WTC11 (cell line): ENCODE results near the gene COG3. TPM values are rescaled to one million over a fixed set of nuclear protein-coding genes. Genes with fewer than 3 reads are reported as not detected.

Experiments
- ATAC-seq: fragments of 200-7000 bp; cut with Tn5 transposase; 2 replicates; pipeline ENCODE4 v1.10.0; 2021; ENCODE audit warnings: mild to moderate bottlenecking, moderate library complexity
- CTCF ChIA-PET: fragments of 300-600 bp; sonication (Branson Sonifier 250); formaldehyde crosslinking; loops from one replicate; lab custom pipeline; 2021; ENCODE audit warnings: antibody characterized with exemption; lab: Charles Lee
- POLR2A ChIA-PET: fragments of 350-600 bp; sonication (Branson Sonifier 250); formaldehyde crosslinking; loops from one replicate; lab custom pipeline; 2021; ENCODE audit warnings: antibody characterized with exemption; lab: Charles Lee
- DNase-seq: peaks from one replicate; pipeline ENCODE4 v3.0.0; 2021; ENCODE audit warnings: low spot score
- H3K27ac Mint-ChIP-seq: 2 replicates; pipeline ENCODE4 v1.8.0; 2021; ENCODE audit warnings: mixed read lengths
- H3K27me3 Mint-ChIP-seq: 2 replicates; pipeline ENCODE4 v1.8.0; 2021; ENCODE audit warnings: low read depth, mild to moderate bottlenecking, moderate library complexity, mixed read lengths
- H3K36me3 Mint-ChIP-seq: 2 replicates; pipeline ENCODE4 v1.8.0; 2021; ENCODE audit warnings: mixed read lengths
- H3K4me1 Mint-ChIP-seq: 2 replicates; pipeline ENCODE4 v1.8.0; 2022; ENCODE audit warnings: mixed read lengths
- H3K4me3 Mint-ChIP-seq: 2 replicates; pipeline ENCODE4 v1.8.0; 2021; ENCODE audit warnings: mild to moderate bottlenecking, moderate library complexity, mixed read lengths
- H3K9me3 Mint-ChIP-seq: 2 replicates; pipeline ENCODE4 v1.8.0; 2021; ENCODE audit warnings: mixed read lengths
- AFF4 ChIP-seq: sonication (generic); formaldehyde crosslinking; IDR thresholded peaks from 2 replicates; pipeline ENCODE4 v1.8.1; 2023; ENCODE audit warnings: mild to moderate bottlenecking, missing genetic modification reagents, borderline replicate concordance
- ATF2 ChIP-seq: sonication (generic); formaldehyde crosslinking; IDR thresholded peaks from 2 replicates; pipeline ENCODE4 v1.8.1; 2022; ENCODE audit warnings: low read depth, missing genetic modification reagents, borderline replicate concordance
- ATF3 ChIP-seq: sonication (generic); formaldehyde crosslinking; conservative IDR thresholded peaks from 2 replicates; pipeline ENCODE4 v1.8.1; 2022; ENCODE audit warnings: mild to moderate bottlenecking, missing genetic modification reagents
- ATF6 ChIP-seq: sonication (generic); formaldehyde crosslinking; IDR thresholded peaks from 2 replicates; pipeline ENCODE4 v1.8.1; 2023; ENCODE audit warnings: mild to moderate bottlenecking, missing genetic modification reagents
- CBFB ChIP-seq: sonication (generic); formaldehyde crosslinking; IDR thresholded peaks from 2 replicates; pipeline ENCODE4 v1.8.1; 2022; ENCODE audit warnings: mild to moderate bottlenecking, low read depth, missing genetic modification reagents
- CREM ChIP-seq: sonication (generic); formaldehyde crosslinking; IDR thresholded peaks from 2 replicates; pipeline ENCODE4 v1.8.1; 2022; ENCODE audit warnings: mild to moderate bottlenecking, missing genetic modification reagents, moderate library complexity
- E2F4 ChIP-seq: sonication (generic); formaldehyde crosslinking; IDR thresholded peaks from 2 replicates; pipeline ENCODE4 v1.8.1; 2022; ENCODE audit warnings: low read depth, mild to moderate bottlenecking, moderate library complexity, missing genetic modification reagents, borderline replicate concordance
- ERG ChIP-seq: fragments of 250-450 bp; sonication (Bioruptor Pico); IDR thresholded peaks from 2 replicates; pipeline ENCODE4 v1.8.0; 2021; ENCODE audit warnings: mild to moderate bottlenecking
- IRF2 ChIP-seq: sonication (generic); formaldehyde crosslinking; IDR thresholded peaks from 2 replicates; pipeline ENCODE4 v1.8.0; 2022; ENCODE audit warnings: low read depth, missing genetic modification reagents, borderline replicate concordance
- JUN ChIP-seq: sonication (generic); formaldehyde crosslinking; IDR thresholded peaks from 2 replicates; pipeline ENCODE4 v1.8.0; 2023; ENCODE audit warnings: mild to moderate bottlenecking, missing genetic modification reagents
- MAX ChIP-seq: sonication (generic); formaldehyde crosslinking; IDR thresholded peaks from 2 replicates; pipeline ENCODE4 v1.8.0; 2022; ENCODE audit warnings: mild to moderate bottlenecking, missing genetic modification reagents
- NFYB ChIP-seq: sonication (generic); formaldehyde crosslinking; conservative IDR thresholded peaks from 2 replicates; pipeline ENCODE4 v1.8.0; 2022; ENCODE audit warnings: low read depth, missing genetic modification reagents
- TCF7 ChIP-seq: sonication (generic); formaldehyde crosslinking; IDR thresholded peaks from 2 replicates; pipeline ENCODE4 v1.8.0; 2022; ENCODE audit warnings: mild to moderate bottlenecking, low read depth, missing genetic modification reagents, moderate library complexity
- ZNF121 ChIP-seq: sonication (generic); formaldehyde crosslinking; IDR thresholded peaks from 2 replicates; pipeline ENCODE4 v1.8.0; 2023; ENCODE audit warnings: missing genetic modification reagents
- ZNF317 ChIP-seq: sonication (generic); formaldehyde crosslinking; IDR thresholded peaks from 2 replicates; pipeline ENCODE4 v1.8.1; 2023; ENCODE audit warnings: low read depth, mild to moderate bottlenecking, moderate library complexity, missing genetic modification reagents, borderline replicate concordance
- ZNF532 ChIP-seq: fragments of 250-450 bp; sonication (Bioruptor Pico); IDR thresholded peaks from 2 replicates; pipeline ENCODE4 v1.9.0; 2021; ENCODE audit warnings: mild to moderate bottlenecking, borderline replicate concordance
- total RNA-seq: library from RNA; stranded (reverse); gene quantifications from 3 replicates; pipeline ENCODE4 v1.2.3, GENCODE V29; 2021

Gene COG3
- total RNA-seq, 1 experiment from 2014 or later, result 21.6 TPM

GRCh38 chr13:45422731-45423292 is 41.9 kb upstream of the COG3 start:
- Mint-ChIP-seq H3K9me3 (no peaks in the 10 kb centered on the region), H3K4me3 (no peak overlapping the region), H3K36me3 (no peaks in the 10 kb centered on the region), H3K27ac (no peak overlapping the region), H3K27me3 (peaks cover 19% of the 10 kb centered on the region; the same call in 1 of the 2 replicates), H3K4me1 (peaks cover 2% of the 10 kb centered on the region; the same call in 1 of the 2 replicates)
- TF ChIP-seq ZNF121 (CRISPR knock-in tag), result no peak
- no peak for TF ChIP-seq NFYB (CRISPR knock-in tag)
- TF ChIP-seq MAX (CRISPR knock-in tag), result no peak
- TF ChIP-seq ZNF532, result no peak
- no peak for TF ChIP-seq CBFB (CRISPR knock-in tag)
- TF ChIP-seq ATF6 (CRISPR knock-in tag), result no peak
- no peak for TF ChIP-seq E2F4
- TF ChIP-seq ATF3, result no peak
- no peak for TF ChIP-seq ZNF317 (CRISPR knock-in tag)
- no peak for TF ChIP-seq ATF2 (CRISPR knock-in tag)
- TF ChIP-seq IRF2, result no peak
- TF ChIP-seq JUN (CRISPR knock-in tag), result no peak
- no peak for TF ChIP-seq CREM (CRISPR knock-in tag)
- TF ChIP-seq TCF7 (CRISPR knock-in tag), result no peak
- TF ChIP-seq AFF4 (CRISPR knock-in tag), result no peak
- no peak for TF ChIP-seq ERG (CRISPR knock-in tag)
- ChIA-PET POLR2A (no interaction called here), CTCF (interaction anchor here (1.3 kb wide), 1 partner anchor 29 kb away, joined by 12 read pairs; no protein-coding TSS in a partner anchor)
- DNase-seq (no peak), ATAC-seq (no peak)
